GM18867 (cell line): Measurements from ENCODE around the gene LRRC41.
"Not testable (repeated sequence)": the region's sequence is repeated elsewhere in the genome, so short reads cannot be mapped to it uniquely, and the experiment has no call there.

Experiments
- ATAC-seq: cut with Tn5 transposase; IDR thresholded peaks from one replicate; pipeline ENCODE4 v1.9.1; 2021; ENCODE audit warnings: mild to moderate bottlenecking, moderate library complexity; ENCODE audit not compliant: unreplicated experiment

The LRRC41 gene

DNA sequence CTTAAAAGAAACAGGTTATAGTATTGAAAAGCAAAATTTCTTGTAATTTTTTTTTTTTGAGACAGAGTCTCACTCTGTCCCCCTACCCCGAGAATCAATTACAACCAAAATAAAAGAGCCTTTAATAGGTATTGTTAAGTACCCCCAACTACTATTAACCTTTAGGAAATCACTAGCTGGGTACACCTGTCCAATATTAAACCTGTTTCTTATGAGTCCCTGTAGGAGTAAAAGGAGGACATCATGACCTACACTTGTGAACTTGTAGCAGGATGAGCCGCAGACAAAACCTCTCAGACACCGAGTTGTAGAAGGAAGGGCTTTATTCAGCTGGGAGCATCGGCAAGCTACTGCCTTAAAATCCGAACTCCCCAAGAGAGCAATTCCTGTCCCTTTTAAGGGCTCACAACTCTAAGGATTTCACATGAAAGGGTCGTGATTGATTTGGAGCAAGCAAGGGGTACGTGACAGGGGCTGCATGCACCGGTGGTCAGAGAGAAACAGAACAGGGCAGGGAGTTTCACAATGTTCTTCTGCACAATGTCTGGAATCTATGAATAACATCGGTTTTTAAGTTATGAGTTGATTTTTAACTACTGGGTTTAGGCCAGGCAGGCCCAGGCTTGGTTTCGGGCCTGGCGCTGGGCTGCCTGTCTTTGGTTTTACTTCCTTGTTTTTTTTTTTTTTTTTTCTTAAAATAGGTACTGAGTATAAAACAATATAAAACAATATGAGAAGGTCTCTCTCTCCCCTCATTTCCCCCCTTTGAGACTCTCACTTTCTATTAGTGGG, 22.1 kb upstream of the LRRC41 start:
- peak; percentile 54 for ATAC-seq

GRCh38 chr1:46322191-46322590, 18.8 kb upstream of the LRRC41 start:
- not testable (repeated sequence) for ATAC-seq

DNA sequence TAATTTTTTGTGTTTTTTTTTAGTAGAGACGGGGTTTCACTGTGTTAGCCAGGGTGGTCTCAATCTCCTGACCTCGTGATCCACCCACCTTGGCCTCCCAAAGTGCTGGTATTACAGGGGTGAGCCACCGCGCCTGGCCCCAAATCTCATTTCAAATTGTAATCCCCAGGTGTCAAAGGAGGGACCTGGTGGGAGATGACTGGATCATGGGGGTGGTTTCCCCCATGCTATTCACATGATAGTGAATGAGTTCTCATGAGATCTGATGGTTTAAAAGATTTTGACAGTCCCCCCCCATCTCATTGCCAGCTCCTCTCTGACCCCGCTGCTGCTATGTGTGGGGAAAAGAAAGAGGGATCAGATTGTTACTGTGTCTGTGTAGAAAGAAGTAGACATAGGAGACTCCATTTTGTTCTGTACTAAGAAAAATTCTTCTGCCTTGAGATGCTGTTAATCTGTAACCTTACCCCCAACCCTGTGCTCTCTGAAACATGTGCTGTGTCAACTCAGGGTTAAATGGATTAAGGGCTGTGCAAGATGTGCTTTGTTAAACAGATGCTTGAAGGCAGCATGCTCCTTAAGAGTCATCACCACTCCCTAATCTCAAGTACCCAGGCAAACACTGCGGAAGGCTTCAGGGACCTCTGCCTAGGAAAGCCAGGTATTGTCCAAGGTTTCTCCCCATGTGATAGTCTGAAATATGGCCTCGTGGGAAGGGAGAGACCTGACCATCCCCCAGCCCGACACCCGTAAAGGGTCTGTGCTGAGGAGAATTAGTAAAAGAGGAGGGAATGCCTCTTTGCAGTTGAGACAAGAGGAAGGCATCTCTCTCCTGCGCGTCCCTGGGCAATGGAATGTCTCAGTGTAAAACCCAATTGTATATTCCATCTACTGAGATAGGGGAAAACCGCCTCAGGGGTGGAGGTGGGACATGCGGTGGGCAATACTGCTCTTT, 16.8 kb upstream of the LRRC41 start:
- not testable (repeated sequence) for ATAC-seq

GRCh38 chr1:46319301-46319700, 15.9 kb upstream of the LRRC41 start:
- ATAC-seq: not testable (repeated sequence)

DNA sequence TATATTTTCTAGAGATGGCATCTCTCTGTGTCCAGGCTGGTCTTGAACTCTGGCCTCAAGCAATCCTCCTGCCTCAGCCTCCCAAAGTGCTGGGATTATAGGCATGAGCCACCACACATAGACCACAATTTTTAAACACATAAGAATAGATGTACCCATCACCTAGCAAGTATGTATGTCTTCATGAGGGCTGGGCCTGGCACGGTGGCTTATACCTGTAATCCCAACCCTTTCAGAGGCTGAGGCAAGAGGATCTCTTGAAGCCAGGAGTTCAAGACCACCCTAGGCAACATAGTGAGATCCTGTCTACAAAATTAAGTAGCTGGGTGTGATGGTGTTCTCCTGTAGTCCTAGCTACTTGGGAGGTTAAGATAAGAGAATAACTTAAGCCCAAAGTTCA, 13.9 kb upstream of the LRRC41 start:
- no peak for ATAC-seq

DNA sequence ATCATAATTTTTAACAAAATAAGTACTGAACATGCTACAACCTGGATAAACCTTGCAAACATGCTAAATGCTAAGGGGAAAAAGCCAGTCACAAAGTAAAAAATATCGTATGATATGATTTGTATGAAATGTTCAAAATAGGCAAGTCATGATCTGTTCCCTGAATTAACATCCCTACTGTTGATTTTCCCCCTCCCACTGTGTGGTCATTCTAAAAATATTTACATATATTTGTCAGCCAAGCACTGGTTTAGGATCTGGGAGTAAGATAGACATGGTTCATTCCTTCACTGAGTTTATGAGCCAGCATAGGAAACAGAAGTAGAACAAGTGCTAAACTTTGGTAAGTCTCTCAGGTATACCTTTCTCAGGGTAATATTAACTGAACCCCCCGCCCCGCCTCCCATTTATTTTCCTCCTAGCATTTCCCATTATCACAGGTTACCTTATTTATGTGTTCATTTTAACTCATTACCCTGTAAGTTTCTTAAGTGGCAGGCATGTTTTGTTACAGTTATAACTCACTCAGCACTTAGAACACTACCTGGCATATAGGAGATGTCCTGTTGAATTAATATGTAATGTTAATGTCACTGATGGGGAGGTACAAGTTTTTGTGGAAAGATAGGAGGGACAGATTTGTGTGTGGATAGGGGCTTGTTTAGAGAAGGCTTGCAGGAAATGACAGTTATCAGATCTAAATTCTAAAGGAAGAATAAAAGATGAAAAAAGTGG, 12.4 kb upstream of the LRRC41 start:
- ATAC-seq: no peak

DNA sequence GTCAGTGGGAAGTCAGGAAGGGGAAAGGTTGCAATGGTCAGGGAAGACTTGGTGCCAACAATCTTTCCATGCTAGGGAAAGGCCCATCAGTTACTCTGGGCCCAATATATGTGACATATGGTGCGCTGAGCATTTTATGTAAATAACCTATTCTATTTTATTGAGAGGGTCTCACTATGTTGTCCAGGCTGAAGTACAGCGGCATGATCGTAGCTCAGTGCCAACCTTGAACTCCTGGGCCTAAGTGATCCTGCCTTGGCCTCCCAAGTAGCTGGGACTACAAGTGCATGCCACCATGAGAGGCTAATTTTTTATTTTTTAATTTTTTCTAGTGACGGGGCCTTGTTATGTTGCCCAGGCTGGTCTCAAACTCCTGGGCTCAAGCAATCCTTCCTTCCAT, 6.9 kb upstream of the LRRC41 start:
- no peak for ATAC-seq

- ATAC-seq: no peak
Measured at GRCh38 chr1:46309401-46310159, 6.2 kb upstream of the LRRC41 start.

DNA sequence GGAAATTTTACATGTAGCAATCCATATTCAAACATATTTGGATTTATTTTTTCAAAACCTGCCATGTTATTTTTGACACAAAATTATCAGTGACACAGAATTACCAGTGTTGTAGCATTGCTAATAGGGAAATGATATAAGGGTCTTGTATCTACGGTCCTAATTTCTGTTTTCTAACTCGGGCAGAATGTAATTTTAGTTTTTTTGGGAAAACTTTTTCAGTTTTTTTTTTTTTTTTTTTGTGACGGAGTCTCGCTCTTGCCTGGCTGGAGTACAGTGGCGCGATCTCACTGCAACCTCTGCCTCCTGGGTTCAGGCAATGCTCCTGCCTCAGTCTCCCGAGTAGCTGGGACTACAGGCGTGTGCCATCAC, 2.7 kb upstream of the LRRC41 start:
- no peak for ATAC-seq

- no peak for ATAC-seq
Measured at GRCh38 chr1:46303872-46304326, 483 bp upstream of the LRRC41 start.

GRCh38 chr1:46302641-46303037, 777 bp downstream of the LRRC41 start:
- ATAC-seq: peak; percentile 18

- peak; percentile 36 for ATAC-seq
Measured at GRCh38 chr1:46301808-46302640, 1.4 kb downstream of the LRRC41 start.

GRCh38 chr1:46301406-46301807, 2.0 kb downstream of the LRRC41 start:
- no peak for ATAC-seq

GRCh38 chr1:46300673-46301405, 2.6 kb downstream of the LRRC41 start:
- no peak for ATAC-seq

GRCh38 chr1:46298387-46298786, 5.0 kb downstream of the LRRC41 start:
- ATAC-seq: no peak

- no peak for ATAC-seq
Measured at GRCh38 chr1:46295306-46295705, 8.1 kb downstream of the LRRC41 start.

DNA sequence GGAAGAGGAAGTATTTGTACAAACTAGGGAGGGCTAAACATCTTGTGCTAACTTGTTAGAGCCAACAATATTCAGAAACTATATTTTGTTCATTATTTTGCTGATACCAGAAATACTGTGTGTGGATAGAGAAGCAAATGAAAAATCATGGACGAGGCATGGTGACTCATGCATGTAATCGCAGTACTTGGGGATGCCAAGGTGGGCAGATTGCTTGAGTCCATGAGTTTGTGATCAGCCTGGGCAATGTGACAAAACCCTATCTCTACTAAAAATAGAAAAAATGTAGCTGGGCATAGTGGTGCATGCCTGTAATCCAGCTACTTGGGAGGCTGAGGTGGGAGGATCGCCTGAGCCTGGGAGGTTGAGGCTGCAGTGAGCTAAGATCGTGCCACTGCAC, 13.4 kb downstream of the LRRC41 start:
- no peak for ATAC-seq

- ATAC-seq: no peak
Measured at GRCh38 chr1:46289134-46289494, 14.3 kb downstream of the LRRC41 start.
